SK-N-SH (cell line): Measurements from ENCODE around the gene HACD4. TPM values are rescaled to one million over a fixed set of nuclear protein-coding genes. Genes with fewer than 3 reads are reported as not detected.

Experiments
- CTCF ChIA-PET: fragments of 300-600, 350-600 bp; formaldehyde crosslinking; extraction: SDS; loops from one replicate; lab custom pipeline; 2021; lab: Yijun Ruan, JAX
- POLR2A ChIA-PET: fragments of 350-600 bp; sonication (Branson Sonifier 250); formaldehyde crosslinking; extraction: SDS; loops from one replicate; lab custom pipeline; 2020; ENCODE audit warnings: antibody characterized with exemption, inconsistent platforms; lab: Yijun Ruan, JAX
- DNase-seq: peaks from one replicate; pipeline ENCODE4 v3.0.0; 2012
- H2AFZ ChIP-seq: fragments of 200-600 bp; sonication (generic); 2 replicates; pipeline ENCODE4 v1.8.1; 2016; ENCODE audit warnings: antibody characterized with exemption, mild to moderate bottlenecking, low read depth
- H3F3A ChIP-seq: fragments of 200-600 bp; sonication (generic); replicated peaks from 2 replicates; pipeline ENCODE3; 2016; ENCODE audit warnings: antibody characterized with exemption, mild to moderate bottlenecking; ENCODE audit not compliant: insufficient read depth
- H3K27ac ChIP-seq, 2 experiments: fragments of 200-500 bp in 1 of 2; fragments of 200-600 bp in 1 of 2; sonication (Bioruptor generic) in 1 of 2; sonication (generic), shearing (Covaris generic) in 1 of 2; 2 replicates each; pipeline versions ENCODE4 v1.5.1 to v1.6.1; 2014 to 2016; ENCODE audit warnings: low read depth in 2 of 2, inconsistent platforms in 1 of 2, low read length in 1 of 2, mild to moderate bottlenecking in 1 of 2, mixed read lengths in 1 of 2
- H3K27me3 ChIP-seq: fragments of 200-600 bp; sonication (generic), shearing (Covaris generic); 2 replicates; pipeline ENCODE4 v1.6.1; 2016; ENCODE audit warnings: mixed run types; ENCODE audit not compliant: insufficient read depth
- H3K36me3 ChIP-seq, 2 experiments: fragments of 200-500 bp in 1 of 2; fragments of 200-600 bp in 1 of 2; sonication (Bioruptor generic) in 1 of 2; sonication (generic) in 1 of 2; replicated peaks in 1 of 2; 2 replicates each; pipeline versions ENCODE3 to v1.5.1; 2014 to 2016; ENCODE audit warnings: low read length in 1 of 2, mild to moderate bottlenecking in 1 of 2; ENCODE audit not compliant: insufficient read depth in 2 of 2, control insufficient read depth in 1 of 2
- H3K4me1 ChIP-seq, 2 experiments: fragments of 200-500 bp in 1 of 2; fragments of 200-600 bp in 1 of 2; sonication (Bioruptor generic) in 1 of 2; sonication (generic), shearing (Covaris generic) in 1 of 2; 2 replicates each; pipeline versions ENCODE4 v1.5.1 to v1.6.1; 2014 to 2016; ENCODE audit warnings: low read depth in 1 of 2, low read length in 1 of 2, mixed run types in 1 of 2; ENCODE audit not compliant: insufficient read depth in 2 of 2, control insufficient read depth in 1 of 2
- H3K4me2 ChIP-seq: fragments of 200-600 bp; sonication (generic), shearing (Covaris generic); 2 replicates; pipeline ENCODE4 v1.6.1; 2017; ENCODE audit warnings: mixed run types
- H3K4me3 ChIP-seq, 2 experiments: fragments of 200-500 bp in 1 of 2; fragments of 200-600 bp in 1 of 2; sonication (Bioruptor generic) in 1 of 2; sonication (generic), shearing (Covaris generic) in 1 of 2; 2 replicates each; pipeline versions ENCODE4 v1.5.1 to v1.8.1; 2014 to 2016; ENCODE audit warnings: low read depth in 2 of 2, inconsistent platforms in 1 of 2, low read length in 1 of 2, mild to moderate bottlenecking in 1 of 2, mixed read lengths in 1 of 2, moderate library complexity in 1 of 2
- H3K79me2 ChIP-seq: fragments of 200-600 bp; sonication (generic); 2 replicates; pipeline ENCODE4 v1.8.1; 2017; ENCODE audit warnings: mild to moderate bottlenecking; ENCODE audit not compliant: insufficient read depth
- H3K9ac ChIP-seq: fragments of 200-600 bp; sonication (generic); 2 replicates; pipeline ENCODE4 v1.6.1; 2017; ENCODE audit warnings: mixed run types
- H3K9me2 ChIP-seq: fragments of 200-600 bp; sonication (generic); 2 replicates; pipeline ENCODE4 v1.6.1; 2017; ENCODE audit warnings: mixed run types
- H3K9me3 ChIP-seq: fragments of 200-600 bp; sonication (generic); 2 replicates; pipeline ENCODE4 v1.6.1; 2017; ENCODE audit warnings: mixed run types, mild to moderate bottlenecking, moderate library complexity
- H4K20me1 ChIP-seq: fragments of 200-600 bp; sonication (generic); 2 replicates; pipeline ENCODE4 v1.6.1; 2017; ENCODE audit warnings: mild to moderate bottlenecking, mixed run types; ENCODE audit not compliant: insufficient read depth
- CTCF ChIP-seq: fragments of 200-600 bp; sonication (generic); IDR thresholded peaks from 2 replicates; pipeline ENCODE4 v1.6.1; 2017; ENCODE audit warnings: antibody characterized with exemption, mild to moderate bottlenecking, moderate library complexity
- EZH2phosphoT487 ChIP-seq: fragments of 200-600 bp; sonication (generic); IDR thresholded peaks from 2 replicates; pipeline ENCODE4 v1.6.1; 2017; ENCODE audit warnings: low read depth, mixed run types, mild to moderate bottlenecking, antibody characterized with exemption, moderate library complexity, borderline replicate concordance
- FOSL2 ChIP-seq: IDR thresholded peaks from 2 replicates; pipeline ENCODE4 v1.4.0; 2012; ENCODE audit warnings: low read depth, mild to moderate bottlenecking, moderate library complexity, borderline replicate concordance
- FOXM1 ChIP-seq: IDR thresholded peaks from 2 replicates; pipeline ENCODE4 v1.4.0; 2012; ENCODE audit warnings: low read depth, mild to moderate bottlenecking
- GATA2 ChIP-seq: sonication (generic); formaldehyde crosslinking; IDR thresholded peaks from 2 replicates; pipeline ENCODE4 v1.5.0; 2020; ENCODE audit warnings: mild to moderate bottlenecking, missing genetic modification reagents
- IRF3 ChIP-seq: fragments of 150-350 bp; IDR thresholded peaks from 2 replicates; pipeline ENCODE4 v1.6.1; 2016; ENCODE audit warnings: mild to moderate bottlenecking, low read depth, low read length
- NFIC ChIP-seq: IDR thresholded peaks from 2 replicates; pipeline ENCODE4 v1.4.0; 2012; ENCODE audit warnings: borderline replicate concordance
- NRF1 ChIP-seq: IDR thresholded peaks from 2 replicates; pipeline ENCODE4 v1.6.1; 2012; ENCODE audit warnings: low read depth, mild to moderate bottlenecking, low read length
- POLR2AphosphoS5 ChIP-seq: IDR thresholded peaks from 2 replicates; pipeline ENCODE4 v1.6.1; 2012; ENCODE audit warnings: low read depth, low read length
- REST ChIP-seq: IDR thresholded peaks from 2 replicates; pipeline ENCODE4 v1.6.1; 2012; ENCODE audit warnings: mild to moderate bottlenecking, low read depth, low read length, moderate library complexity
- RFX5 ChIP-seq: IDR thresholded peaks from 2 replicates; pipeline ENCODE4 v1.6.1; 2012; ENCODE audit warnings: mild to moderate bottlenecking, improper control_type of control experiment, low read length
- TEAD4 ChIP-seq: IDR thresholded peaks from 2 replicates; pipeline ENCODE4 v1.4.0; 2012; ENCODE audit warnings: mild to moderate bottlenecking, borderline replicate concordance; ENCODE audit not compliant: insufficient read depth
- USF2 ChIP-seq: fragments of 150-350 bp; IDR thresholded peaks from 2 replicates; pipeline ENCODE4 v1.6.1; 2017; ENCODE audit warnings: antibody characterized with exemption, low read length, low read depth, borderline replicate concordance
- WGBS: methylation state at CpG from one replicate; pipeline ENCODE4 v1.1.6; 2017; ENCODE audit warnings: low lambda C conversion rate; 5-methylcytosine and 5-hydroxymethylcytosine counted together
- polyA plus RNA-seq, 3 experiments: library from polyadenylated mRNA; depleted of rRNA; stranded (reverse); fragments of >200 nt; gene quantifications; 2 replicates each; pipeline ENCODE4 v1.2.3, GENCODE V29; 2012

HACD4 gene
- polyA plus RNA-seq, 1 of the 3 experiments (the other 2 are of a cell fraction): under 0.01 TPM

- Histone ChIP-seq H3K27ac (no peak overlapping the region), H3K27me3 (no peaks in the 10 kb centered on the region), H3K4me3 (no peak overlapping the region), H3K79me2 (no peaks in the 10 kb centered on the region), H3K9ac (no peak overlapping the region), H4K20me1 (no peaks in the 10 kb centered on the region), H3K9me3 (no peaks in the 10 kb centered on the region), H2AFZ (no peak overlapping the region), H3K9me2 (no peaks in the 10 kb centered on the region), H3K4me1 (no peaks in the 10 kb centered on the region; a peak in 2 of 4 replicates), H3K4me2 (no peak overlapping the region), H3K36me3 (peaks cover 18 to 22% of the 10 kb centered on the region in 2 experiments), H3F3A (no peaks in the 10 kb centered on the region)
- TF ChIP-seq NRF1: no peak
- no peak for TF ChIP-seq NFIC
- no peak for TF ChIP-seq POLR2AphosphoS5
- no peak for TF ChIP-seq REST
- no peak for TF ChIP-seq FOXM1
- no peak for TF ChIP-seq TEAD4
- TF ChIP-seq RFX5: no peak
- no peak for TF ChIP-seq CTCF
- TF ChIP-seq IRF3: no peak
- no peak for TF ChIP-seq FOSL2
- TF ChIP-seq GATA2 (CRISPR knock-in tag): no peak
- TF ChIP-seq EZH2phosphoT487: no peak
- TF ChIP-seq USF2: no peak
- 51% methylated on average over 3 of the region's 3 CpGs for WGBS
- ChIA-PET CTCF (interaction anchor here (1.5 kb wide), 1 partner anchor 123 kb away, joined by 5 read pairs; no protein-coding TSS in a partner anchor), POLR2A (no interaction called here)
- no peak for DNase-seq
Measured at GRCh38 chr9:20988671-20989315, 42.6 kb downstream of the HACD4 start.
